22Rv1 (cell line): Measurements from ENCODE around the gene MRPS16.

Experiments used
- H3K27ac ChIP-seq: fragments of 450-650 bp; 2 replicates; pipeline ENCODE4 v1.5.1; 2017
- ZFX ChIP-seq: fragments of 450-650 bp; IDR thresholded peaks from 2 replicates; pipeline ENCODE4 v1.6.1; 2017; ENCODE audit warnings: antibody characterized with exemption, borderline replicate concordance
- TF ChIP-seq, protein P1 (sequence below): fragments of 450-650 bp; IDR thresholded peaks from 2 replicates; pipeline ENCODE4 v1.5.1; 2017; ENCODE audit warnings: mild to moderate bottlenecking

Gene MRPS16

DNA sequence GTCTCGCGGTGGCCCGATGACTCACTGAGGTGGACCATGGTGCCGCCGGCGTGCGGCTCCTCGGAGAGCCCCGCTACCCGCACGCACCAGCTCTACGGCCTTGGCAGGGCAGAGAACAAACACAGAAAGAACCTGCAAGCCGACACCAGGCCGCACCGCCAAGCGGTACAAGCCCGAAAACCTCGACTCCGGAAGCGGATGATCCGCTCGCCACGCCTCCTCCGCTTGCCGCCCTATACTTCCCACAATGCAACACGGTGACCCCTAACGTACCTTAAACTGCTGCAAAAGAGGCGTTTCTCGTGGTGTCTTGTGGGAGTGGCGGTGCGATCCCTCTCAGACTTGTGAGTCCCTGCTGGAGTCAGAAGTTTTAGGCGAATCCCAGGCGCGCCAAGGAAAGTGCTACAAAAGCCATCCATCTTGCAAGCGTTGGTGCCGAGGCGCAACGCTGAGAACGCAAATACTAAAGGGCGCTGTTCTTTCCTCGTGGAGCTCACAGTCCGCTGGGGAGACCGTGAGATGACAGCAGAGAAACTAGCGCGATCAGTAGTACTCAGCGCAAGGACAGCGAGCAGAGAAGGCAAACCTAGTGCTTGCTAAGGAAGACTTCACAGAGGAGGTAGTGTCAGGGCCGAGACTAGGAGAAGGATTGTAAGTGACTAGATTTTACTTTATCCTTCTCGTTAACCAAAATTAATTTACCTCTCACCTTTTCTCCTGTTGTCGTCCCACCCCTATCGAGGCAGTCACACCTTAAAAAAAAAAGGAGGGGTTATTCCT is at the start of gene MRPS16:
MRPS16 (minus strand) TSS at position 200 of the 780 bp plus-strand sequence; CDS start at position 38, 162 bp downstream.
- peak within 1 kb of the TSS; percentile 96 for H3K27ac ChIP-seq
- no peak for TF ChIP-seq ZFX
- TF ChIP-seq, protein P1, sequence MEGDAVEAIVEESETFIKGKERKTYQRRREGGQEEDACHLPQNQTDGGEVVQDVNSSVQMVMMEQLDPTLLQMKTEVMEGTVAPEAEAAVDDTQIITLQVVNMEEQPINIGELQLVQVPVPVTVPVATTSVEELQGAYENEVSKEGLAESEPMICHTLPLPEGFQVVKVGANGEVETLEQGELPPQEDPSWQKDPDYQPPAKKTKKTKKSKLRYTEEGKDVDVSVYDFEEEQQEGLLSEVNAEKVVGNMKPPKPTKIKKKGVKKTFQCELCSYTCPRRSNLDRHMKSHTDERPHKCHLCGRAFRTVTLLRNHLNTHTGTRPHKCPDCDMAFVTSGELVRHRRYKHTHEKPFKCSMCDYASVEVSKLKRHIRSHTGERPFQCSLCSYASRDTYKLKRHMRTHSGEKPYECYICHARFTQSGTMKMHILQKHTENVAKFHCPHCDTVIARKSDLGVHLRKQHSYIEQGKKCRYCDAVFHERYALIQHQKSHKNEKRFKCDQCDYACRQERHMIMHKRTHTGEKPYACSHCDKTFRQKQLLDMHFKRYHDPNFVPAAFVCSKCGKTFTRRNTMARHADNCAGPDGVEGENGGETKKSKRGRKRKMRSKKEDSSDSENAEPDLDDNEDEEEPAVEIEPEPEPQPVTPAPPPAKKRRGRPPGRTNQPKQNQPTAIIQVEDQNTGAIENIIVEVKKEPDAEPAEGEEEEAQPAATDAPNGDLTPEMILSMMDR: 0 out of 2 replicates have a peak, but pooled peaks have one; percentile 3

DNA sequence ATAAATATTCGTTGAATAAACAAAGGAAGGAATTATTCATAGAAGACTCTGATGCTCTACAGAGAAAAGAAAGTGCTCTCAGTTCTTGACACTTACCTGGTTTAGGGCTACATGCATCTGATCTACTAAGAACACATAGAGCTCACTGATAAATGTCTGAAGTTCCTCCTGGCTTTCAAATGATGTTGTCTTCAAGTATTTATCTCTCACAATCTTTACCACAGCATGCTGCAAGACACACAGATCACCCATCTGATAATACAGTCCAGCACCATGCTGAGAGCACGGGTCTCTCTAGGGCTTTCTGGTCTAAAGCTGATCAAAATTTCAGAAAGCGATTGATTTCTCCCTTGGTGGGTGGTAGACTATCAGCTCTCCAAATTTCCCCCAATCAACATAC is 44.5 kb upstream of the MRPS16 start:
- no peak overlapping the region for H3K27ac ChIP-seq
- no peak for TF ChIP-seq ZFX
- TF ChIP-seq, protein P1: no peak

DNA sequence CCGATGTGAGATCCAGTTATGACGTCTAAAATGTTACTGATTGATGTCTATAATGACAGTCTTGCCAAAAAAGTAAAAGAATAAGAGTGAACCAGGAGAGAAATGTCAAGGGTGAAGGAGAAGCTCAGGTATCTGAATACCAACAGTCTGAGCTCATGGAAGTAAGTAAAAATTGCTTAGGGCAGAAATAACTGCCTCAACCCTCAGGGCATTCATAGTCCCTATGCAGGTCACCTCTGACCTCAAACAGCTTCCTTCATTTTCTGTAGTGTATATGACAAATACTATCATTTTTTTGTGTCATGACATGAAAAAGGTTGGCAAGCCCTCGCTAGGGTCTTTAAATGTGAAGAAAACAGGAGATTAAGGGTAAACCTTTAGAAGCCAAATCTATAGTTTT is 41.0 kb upstream of the MRPS16 start:
- TF ChIP-seq, protein P1: no peak
- TF ChIP-seq ZFX: no peak
- H3K27ac ChIP-seq: no peak overlapping the region

DNA sequence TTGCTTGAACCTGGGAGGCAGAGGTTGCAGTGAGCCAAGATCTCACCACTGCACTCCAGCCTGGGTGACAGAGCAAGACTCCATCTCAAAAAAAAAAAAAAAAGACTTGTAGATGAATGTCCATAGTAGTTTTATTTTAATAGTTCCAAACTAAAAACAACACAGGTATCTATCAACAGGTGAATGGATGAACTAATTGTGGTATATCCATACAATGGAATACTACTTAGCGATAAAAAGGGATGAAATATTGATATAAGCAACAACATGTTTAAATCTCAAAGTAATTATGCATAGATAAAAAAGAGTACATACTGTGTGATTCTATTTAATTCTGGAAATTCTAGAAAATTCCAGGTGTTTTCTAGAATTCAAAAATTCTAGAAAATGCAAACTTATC is 37.5 kb upstream of the MRPS16 start:
- TF ChIP-seq, protein P1: no peak
- no peak for TF ChIP-seq ZFX

DNA sequence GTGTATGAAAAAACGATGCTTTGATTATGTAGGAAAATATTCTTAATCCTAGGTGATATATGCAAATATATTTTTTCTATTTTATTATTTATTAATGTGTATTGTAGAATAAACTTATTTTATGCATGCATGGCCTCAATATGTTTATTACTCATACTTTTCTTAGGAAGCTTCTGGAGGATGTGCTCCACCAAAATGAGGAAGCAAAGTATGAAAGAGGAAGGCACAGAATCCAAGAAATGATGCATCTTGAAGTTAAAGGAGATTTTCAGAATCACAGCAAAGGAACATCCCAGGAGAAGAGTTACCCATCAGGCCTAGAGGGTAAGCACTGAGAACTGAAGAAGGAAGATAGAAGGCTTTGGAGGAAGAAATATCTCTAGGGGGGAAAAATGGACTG is 35.0 kb upstream of the MRPS16 start:
- TF ChIP-seq ZFX: no peak
- TF ChIP-seq, protein P1: no peak
- H3K27ac ChIP-seq: no peak overlapping the region

More for the DNA sequence above, 37.5 kb upstream of the MRPS16 start:
- H3K27ac ChIP-seq: no peak overlapping the region

DNA sequence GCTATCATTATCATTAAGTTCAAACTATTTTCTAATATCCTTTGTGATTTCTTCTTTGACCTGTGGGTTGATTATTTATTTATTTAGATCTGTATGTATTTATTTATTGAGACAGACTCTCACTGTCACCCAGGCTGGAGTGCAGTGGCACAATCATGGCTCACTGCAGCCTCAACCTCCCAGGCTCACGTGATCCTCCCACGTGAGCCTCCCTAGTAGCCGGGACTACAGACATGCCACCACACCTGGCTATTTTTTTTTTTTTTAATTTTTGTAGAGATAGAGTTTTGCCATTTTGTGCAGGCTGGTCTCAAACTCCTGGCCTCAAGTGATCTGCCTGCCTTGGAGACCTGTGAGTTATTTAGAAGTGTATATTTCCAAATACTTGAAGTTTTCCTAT is 28.7 kb upstream of the MRPS16 start:
- TF ChIP-seq, protein P1: no peak
- no peak for TF ChIP-seq ZFX
- H3K27ac ChIP-seq: no peak overlapping the region

DNA sequence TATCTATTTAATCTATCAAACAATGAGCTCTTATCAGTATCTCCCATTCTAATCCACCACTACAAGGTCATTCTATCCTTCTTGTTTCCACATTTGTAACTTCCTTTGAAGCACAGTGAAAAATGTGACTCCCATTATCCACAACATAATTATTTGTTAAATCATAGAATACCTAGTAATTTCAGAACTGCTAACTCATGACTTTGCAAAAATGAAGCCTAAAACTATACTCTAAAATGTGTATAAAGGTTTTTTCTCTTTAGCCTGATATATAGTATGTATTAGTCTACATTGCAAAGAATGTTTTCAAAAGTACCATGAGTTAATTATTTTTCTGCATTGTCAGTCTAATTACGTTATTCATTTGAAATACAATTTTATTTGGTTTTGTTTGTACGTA is 12.0 kb upstream of the MRPS16 start:
- TF ChIP-seq, protein P1: no peak
- no peak for TF ChIP-seq ZFX
- no peak overlapping the region for H3K27ac ChIP-seq
